Measurements from ENCODE around the gene TNFRSF21. TPM values are rescaled to one million over a fixed set of nuclear protein-coding genes. Genes with fewer than 3 reads are reported as not detected.

The TNFRSF21 gene
- total RNA-seq, 4 donors from 2014 or later: 43.4 to 78.9 (median 63.0) TPM

DNA sequence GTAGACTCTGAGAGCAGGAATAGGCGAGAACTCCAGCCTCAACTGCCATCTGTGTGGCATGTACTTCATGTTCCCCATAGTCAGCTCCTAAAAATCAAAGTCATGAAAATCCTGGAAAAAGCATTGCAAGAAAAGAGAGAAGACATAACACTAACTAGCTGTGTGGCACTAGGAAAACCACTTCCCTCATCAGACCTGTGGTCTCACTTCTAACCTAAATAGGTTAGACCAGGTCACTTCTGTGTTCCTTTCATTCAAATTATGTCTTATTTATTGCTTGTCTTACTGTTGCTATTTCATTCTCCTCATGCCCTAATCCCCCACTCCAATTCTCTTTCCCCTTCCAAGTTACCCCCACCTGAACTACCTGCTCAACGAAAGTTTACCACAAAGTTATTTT lies 70.2 kb downstream of the TNFRSF21 start:
- 77 to 83% methylated on average over 2 of the region's 2 CpGs for WGBS, 2 donors
- intact Hi-C loops (cut with DNase I): no loop called here
- Histone ChIP-seq H3K4me3 (no peak overlapping the region), H3K27ac (no peak overlapping the region), H3K4me1 (peaks cover 9 to 52% (median 17%) of the 10 kb centered on the region in 3 donors), H3K36me3 (peaks cover 0 to 16% (median 0%) of the 10 kb centered on the region in 3 donors), H3K27me3 (no peaks in the 10 kb centered on the region), H3K9me3 (no peaks in the 10 kb centered on the region)
- no peak for TF ChIP-seq POLR2A (IDR thresholded peaks at IDR 0.05)
- TF ChIP-seq, protein P1, sequence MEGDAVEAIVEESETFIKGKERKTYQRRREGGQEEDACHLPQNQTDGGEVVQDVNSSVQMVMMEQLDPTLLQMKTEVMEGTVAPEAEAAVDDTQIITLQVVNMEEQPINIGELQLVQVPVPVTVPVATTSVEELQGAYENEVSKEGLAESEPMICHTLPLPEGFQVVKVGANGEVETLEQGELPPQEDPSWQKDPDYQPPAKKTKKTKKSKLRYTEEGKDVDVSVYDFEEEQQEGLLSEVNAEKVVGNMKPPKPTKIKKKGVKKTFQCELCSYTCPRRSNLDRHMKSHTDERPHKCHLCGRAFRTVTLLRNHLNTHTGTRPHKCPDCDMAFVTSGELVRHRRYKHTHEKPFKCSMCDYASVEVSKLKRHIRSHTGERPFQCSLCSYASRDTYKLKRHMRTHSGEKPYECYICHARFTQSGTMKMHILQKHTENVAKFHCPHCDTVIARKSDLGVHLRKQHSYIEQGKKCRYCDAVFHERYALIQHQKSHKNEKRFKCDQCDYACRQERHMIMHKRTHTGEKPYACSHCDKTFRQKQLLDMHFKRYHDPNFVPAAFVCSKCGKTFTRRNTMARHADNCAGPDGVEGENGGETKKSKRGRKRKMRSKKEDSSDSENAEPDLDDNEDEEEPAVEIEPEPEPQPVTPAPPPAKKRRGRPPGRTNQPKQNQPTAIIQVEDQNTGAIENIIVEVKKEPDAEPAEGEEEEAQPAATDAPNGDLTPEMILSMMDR (IDR thresholded peaks at IDR 0.05): no peak
- no peak for DNase-seq

DNA sequence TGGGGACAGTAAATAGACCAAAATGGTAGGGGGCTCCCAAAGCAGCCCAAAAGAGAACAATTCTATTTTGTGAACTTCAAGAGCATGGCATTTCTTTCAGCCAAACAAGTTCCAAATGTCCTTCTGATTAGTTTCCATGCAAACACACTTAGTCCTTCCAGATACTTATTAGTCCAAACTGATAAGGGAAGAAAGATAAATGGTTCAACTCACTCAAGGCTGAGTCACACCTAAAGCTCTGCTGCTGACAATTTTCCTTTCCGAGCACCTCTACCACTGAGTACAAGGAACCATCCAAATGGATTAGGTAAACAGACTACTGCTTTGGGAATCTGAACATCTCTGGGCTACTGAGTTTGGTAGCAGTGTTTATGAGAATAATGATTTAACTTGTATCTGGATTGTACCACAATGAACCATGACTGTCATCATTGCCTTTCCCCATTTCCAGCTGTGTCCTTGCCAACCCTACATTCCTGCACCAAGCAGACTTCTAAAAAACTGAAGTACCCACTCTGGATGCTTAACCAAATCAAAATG lies 71.2 kb downstream of the TNFRSF21 start:
- Histone ChIP-seq H3K36me3 (peaks cover 0 to 25% (median 0%) of the 10 kb centered on the region in 3 donors), H3K4me1 (peaks cover 9 to 52% (median 17%) of the 10 kb centered on the region in 3 donors), H3K9me3 (no peaks in the 10 kb centered on the region), H3K27ac (peak overlapping the region in 1 of 4 donors; percentile 3), H3K4me3 (no peak overlapping the region), H3K27me3 (no peaks in the 10 kb centered on the region)
- no peak for DNase-seq
- TF ChIP-seq, protein P1 (IDR thresholded peaks at IDR 0.05): no peak
- no peak for TF ChIP-seq POLR2A (IDR thresholded peaks at IDR 0.05)
- intact Hi-C loops (cut with DNase I): no loop called here
- 58 to 85% methylated on average over 1 of the region's 1 CpG for WGBS, 2 donors

DNA sequence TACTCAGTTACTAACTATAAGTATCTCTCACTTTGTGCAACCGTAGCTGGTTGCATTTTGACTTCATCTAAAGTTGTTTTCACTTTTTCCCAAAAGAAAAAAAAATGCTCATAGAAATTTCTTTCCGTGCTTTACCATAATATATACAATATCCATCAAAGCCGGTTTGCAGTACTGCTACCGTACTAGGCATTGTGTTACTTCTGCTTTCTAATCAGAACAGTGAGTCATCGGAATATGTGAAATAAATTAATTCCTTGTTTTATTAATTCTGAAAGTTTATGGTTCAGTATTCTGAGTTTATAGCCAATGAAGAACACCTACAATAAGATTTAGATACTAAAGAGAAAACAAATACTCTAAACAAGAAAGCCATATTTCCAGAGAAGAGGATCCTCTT lies 72.5 kb downstream of the TNFRSF21 start:
- H3K4me1 ChIP-seq: peaks cover 3 to 40% (median 13%) of the 10 kb centered on the region in 3 donors

DNA sequence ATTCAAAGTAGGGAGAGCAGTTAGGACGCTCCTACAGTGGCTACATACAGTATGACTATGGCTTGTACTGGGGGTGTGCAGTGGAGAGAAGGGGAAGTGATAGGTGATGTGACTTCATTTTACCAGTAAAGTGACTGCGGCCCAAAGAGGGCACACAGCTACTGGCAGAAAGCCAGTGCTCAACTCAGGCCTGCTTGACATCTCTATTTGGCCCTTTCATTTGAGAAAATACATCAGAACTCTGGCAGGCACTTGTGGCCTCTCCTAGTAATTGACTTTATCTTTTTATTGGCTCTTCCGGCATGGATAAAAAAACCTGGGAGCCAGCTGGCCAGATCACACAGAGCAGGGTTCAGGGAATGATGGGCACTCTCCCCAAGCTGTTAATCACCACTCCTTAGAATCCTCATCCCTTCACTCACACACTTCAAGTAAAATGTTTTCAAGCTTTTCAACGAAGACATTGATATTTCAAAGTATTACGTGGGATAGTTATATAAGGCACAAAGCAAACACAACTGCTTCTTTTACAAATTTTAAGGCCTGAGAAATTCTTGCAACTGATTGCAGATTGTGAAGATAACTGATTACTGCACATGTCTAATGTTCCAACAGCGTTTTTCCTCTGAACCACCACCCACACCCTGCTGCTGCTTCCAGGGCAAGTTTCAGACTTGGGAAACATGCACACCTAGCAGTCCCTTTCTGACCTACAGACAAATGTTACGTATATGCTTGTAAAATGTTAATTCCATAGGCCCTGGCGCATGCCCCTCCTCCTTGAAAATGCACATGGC lies 73.5 kb downstream of the TNFRSF21 start:
- H3K36me3 ChIP-seq: peaks cover 0 to 44% (median 0%) of the 10 kb centered on the region in 3 donors
- peaks cover 0 to 30% (median 8%) of the 10 kb centered on the region in 3 donors for H3K4me1 ChIP-seq
- peak overlapping the region in 1 of 4 donors; percentile 11 for H3K27ac ChIP-seq
- H3K4me3 ChIP-seq: no peak overlapping the region
- WGBS, 2 donors: 75 to 83% methylated on average over 8 of the region's 8 CpGs
- H3K27me3 ChIP-seq: no peaks in the 10 kb centered on the region
- no peak for DNase-seq
- TF ChIP-seq POLR2A (IDR thresholded peaks at IDR 0.05): no peak
- TF ChIP-seq, protein P1 (IDR thresholded peaks at IDR 0.05): no peak
- no peaks in the 10 kb centered on the region for H3K9me3 ChIP-seq
- intact Hi-C loops (cut with DNase I): no loop called here

More for the DNA sequence above, 72.5 kb downstream of the TNFRSF21 start:
- no peaks in the 10 kb centered on the region for H3K27me3 ChIP-seq
- 50 to 51% methylated on average over 5 of the region's 5 CpGs for WGBS, 2 donors
- H3K36me3 ChIP-seq: peaks cover 0 to 35% (median 0%) of the 10 kb centered on the region in 3 donors
- peak overlapping the region in 1 of 4 donors; percentile 3 for H3K27ac ChIP-seq
- H3K4me3 ChIP-seq: no peak overlapping the region
- intact Hi-C loops (cut with DNase I): no loop called here
- H3K9me3 ChIP-seq: no peaks in the 10 kb centered on the region
- TF ChIP-seq, protein P1 (IDR thresholded peaks at IDR 0.05): no peak
- no peak for TF ChIP-seq POLR2A (IDR thresholded peaks at IDR 0.05)
- DNase-seq: no peak

DNA sequence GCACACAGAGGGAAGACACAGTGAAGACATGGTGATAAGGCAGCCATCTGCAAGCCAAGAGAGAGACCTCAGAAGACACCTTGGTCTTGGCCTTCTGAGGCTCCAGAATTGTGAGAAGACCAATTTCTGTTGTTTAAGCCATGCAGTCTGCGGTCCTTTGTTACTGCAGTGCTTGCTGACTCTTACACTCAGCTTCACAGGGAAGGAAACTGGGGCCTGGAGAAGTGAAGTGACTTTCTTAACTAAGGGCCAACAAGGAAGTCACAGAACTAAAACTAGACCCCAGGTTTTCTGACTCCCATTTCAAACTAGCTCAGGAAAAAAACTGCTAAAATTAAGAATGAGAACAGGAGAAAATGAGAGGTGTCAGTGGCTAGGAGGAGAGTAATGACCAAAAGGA lies 74.3 kb downstream of the TNFRSF21 start:
- TF ChIP-seq, protein P1 (IDR thresholded peaks at IDR 0.05): no peak
- TF ChIP-seq POLR2A (IDR thresholded peaks at IDR 0.05): no peak
- Histone ChIP-seq H3K27me3 (no peaks in the 10 kb centered on the region), H3K36me3 (peaks cover 0 to 52% (median 0%) of the 10 kb centered on the region in 3 donors), H3K4me1 (peaks cover 0 to 29% (median 8%) of the 10 kb centered on the region in 3 donors), H3K9me3 (no peaks in the 10 kb centered on the region), H3K27ac (no peak overlapping the region), H3K4me3 (no peak overlapping the region)
- intact Hi-C loops (cut with DNase I): no loop called here
- no peak for DNase-seq
- 71% methylated on average over 1 of the region's 1 CpG; no CpG with 5 or more reads in 1 of the 2 donors for WGBS, 2 donors

Data from esophagus squamous epithelium (tissue), 5 donors.